ENCODE data around the gene TRPM1. TPM values are rescaled to one million over a fixed set of nuclear protein-coding genes. Genes with fewer than 3 reads are reported as not detected.
A peak's percentile ranks its signal among the peaks of the same experiment; 100 is the strongest.

TRPM1 gene
- polyA plus RNA-seq (ENCODE audit: insufficient read length in 12 of 12), result 10 to 100 TPM in 1 of 12 donors, 1 to 10 TPM in 2, not detected in 9; 1.1 to 10.6 (median 1.1) TPM
- long read RNA-seq, donor 1, result 0 reads
- long read RNA-seq, donor 2, result 0 reads
- long read RNA-seq, donor 3, result 0 reads
- long read RNA-seq, donor 4, result 0 reads
- long read RNA-seq, donor 5, result 0 reads
- long read RNA-seq, donor 6, result 0 reads
- long read RNA-seq, donor 7, result 0 reads
- long read RNA-seq, donor 8, result 0 reads
- long read RNA-seq, donor 9, result 0 reads
- long read RNA-seq, donor 10, result 0 reads
- long read RNA-seq, donor 11, result 0 reads

GRCh38 chr15:31101262-31102038, at the start of gene TRPM1:
Gene TRPM1 (minus strand): TSS chr15:31101725. CDS start chr15:31081355, 20,370 bp downstream.
- DNase-seq, result no peak

GRCh38 chr15:31150732-31151231, 49.3 kb upstream of the TRPM1 start:
- no peak for DNase-seq

- no peak for DNase-seq
Observed at GRCh38 chr15:31149987-31150386, 48.5 kb upstream of the TRPM1 start.

- DNase-seq, result no peak
Observed at GRCh38 chr15:31149088-31149505, 47.6 kb upstream of the TRPM1 start.

GRCh38 chr15:31148297-31149087, 47.0 kb upstream of the TRPM1 start:
- no peak for DNase-seq

GRCh38 chr15:31147944-31148296, 46.4 kb upstream of the TRPM1 start:
- no peak for DNase-seq

GRCh38 chr15:31147456-31147855, 45.9 kb upstream of the TRPM1 start:
- DNase-seq, result no peak

GRCh38 chr15:31145271-31145911, 43.9 kb upstream of the TRPM1 start:
- DNase-seq, result no peak

- no peak for DNase-seq
Observed at GRCh38 chr15:31141792-31142191, 40.3 kb upstream of the TRPM1 start.

GRCh38 chr15:31136607-31137328, 35.2 kb upstream of the TRPM1 start:
- no peak for DNase-seq

GRCh38 chr15:31136016-31136415, 34.5 kb upstream of the TRPM1 start:
- DNase-seq, result no peak

GRCh38 chr15:31135523-31135922, 34.0 kb upstream of the TRPM1 start:
- DNase-seq, result no peak

- DNase-seq, result no peak
Observed at GRCh38 chr15:31133890-31134289, 32.4 kb upstream of the TRPM1 start.

- no peak for DNase-seq
Observed at GRCh38 chr15:31131853-31132375, 30.4 kb upstream of the TRPM1 start.

- DNase-seq, result no peak
Observed at GRCh38 chr15:31130576-31131237, 29.2 kb upstream of the TRPM1 start.

GRCh38 chr15:31129769-31130303, 28.3 kb upstream of the TRPM1 start:
- DNase-seq, result no peak

- peak; percentile 43 for DNase-seq
Observed at GRCh38 chr15:31128919-31129768, 27.6 kb upstream of the TRPM1 start.

- DNase-seq, result no peak
Observed at GRCh38 chr15:31128477-31128876, 27.0 kb upstream of the TRPM1 start.

Measured in muscle of arm (tissue), 14 donors.